T-helper 2 cell treated with Interferon-gamma antibody and Interleukin-4, amounts not matched to agents 5 μg/mL and 100 μg/mL, for 36 hours (primary cell): ENCODE measurements around the gene GRIK4.

Source experiments
- DNase-seq: peaks from one replicate; pipeline ENCODE4 v3.0.0; 2021; ENCODE audit warnings: low spot score
- H3K27ac Mint-ChIP-seq: one replicate; pipeline ENCODE4 v1.8.0; 2021; ENCODE audit warnings: mild to moderate bottlenecking, mixed read lengths
- H3K27me3 Mint-ChIP-seq: one replicate; pipeline ENCODE4 v1.8.0; 2021; ENCODE audit warnings: low read depth, mixed read lengths
- H3K36me3 Mint-ChIP-seq: one replicate; pipeline ENCODE4 v1.8.0; 2021; ENCODE audit warnings: low read depth, mixed read lengths
- H3K4me1 Mint-ChIP-seq: one replicate; pipeline ENCODE4 v1.8.0; 2021; ENCODE audit warnings: low read depth, mixed read lengths
- H3K4me3 Mint-ChIP-seq: one replicate; pipeline ENCODE4 v1.8.0; 2022; ENCODE audit warnings: mild to moderate bottlenecking, moderate library complexity, mixed read lengths
- H3K9me3 Mint-ChIP-seq: one replicate; pipeline ENCODE4 v1.8.0; 2021; ENCODE audit warnings: mixed read lengths

The GRIK4 gene

DNA sequence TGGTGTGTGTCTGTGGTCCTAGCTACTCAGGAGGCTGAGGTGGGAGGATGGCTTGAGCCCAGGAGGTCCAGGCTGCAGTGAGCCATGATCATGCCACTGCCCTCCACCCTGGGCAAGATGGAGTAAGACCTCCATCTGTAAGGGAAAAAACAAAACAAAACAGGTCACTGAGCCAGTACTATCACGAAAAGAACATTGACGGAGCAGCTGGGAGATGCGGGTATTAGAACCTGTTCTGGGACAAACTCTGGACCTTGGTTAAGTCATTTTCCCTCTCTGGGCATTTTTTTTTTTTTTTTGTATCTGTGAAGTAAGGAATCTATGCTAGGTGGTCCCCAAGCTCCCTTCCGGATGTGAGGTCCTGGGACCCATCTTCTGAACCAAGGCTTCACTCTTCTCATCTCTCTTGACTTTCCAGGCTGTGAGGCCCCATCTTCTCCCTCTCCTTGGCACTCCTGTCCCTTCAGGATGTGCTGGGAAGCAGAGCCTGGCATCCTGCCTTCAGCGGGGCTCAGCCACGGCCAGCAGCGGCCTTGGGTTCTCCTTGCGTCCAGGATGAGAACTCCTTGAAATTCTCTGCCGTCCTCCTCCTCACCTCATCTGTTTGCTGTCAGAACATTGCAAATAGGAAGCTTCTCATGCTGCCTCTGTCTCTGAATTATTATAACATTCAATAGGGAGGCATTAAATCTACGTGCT, 130.8 kb downstream of the GRIK4 start:
- DNase-seq, result no peak
- Mint-ChIP-seq H3K36me3 (no peaks in the 10 kb centered on the region), H3K27me3 (no peaks in the 10 kb centered on the region), H3K27ac (no peak overlapping the region), H3K9me3 (no peaks in the 10 kb centered on the region), H3K4me1 (no peaks in the 10 kb centered on the region), H3K4me3 (no peak overlapping the region)

DNA sequence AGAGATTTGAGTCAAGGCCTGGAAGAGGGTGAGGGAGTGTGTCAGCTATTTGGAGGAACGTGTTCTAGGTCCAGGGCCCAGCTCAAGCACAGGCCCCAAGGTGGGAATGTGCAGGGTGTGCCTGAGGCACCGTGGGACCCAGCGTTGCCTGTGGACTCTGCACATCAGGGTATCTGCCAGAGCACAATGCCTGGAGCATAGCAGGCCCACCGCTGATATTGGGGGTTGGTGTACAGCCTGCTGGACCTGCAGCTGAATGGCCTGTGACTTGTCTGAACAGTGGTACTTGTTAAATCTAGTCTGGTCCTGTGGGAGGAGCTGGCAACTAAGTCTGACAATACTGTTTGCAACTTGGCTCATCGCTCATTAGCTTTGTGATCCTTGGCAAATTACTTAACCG, 131.7 kb downstream of the GRIK4 start:
- H3K4me3 Mint-ChIP-seq, result no peak overlapping the region
- H3K27me3 Mint-ChIP-seq, result no peaks in the 10 kb centered on the region
- H3K36me3 Mint-ChIP-seq, result no peaks in the 10 kb centered on the region
- H3K4me1 Mint-ChIP-seq, result no peaks in the 10 kb centered on the region
- no peak for DNase-seq
- no peaks in the 10 kb centered on the region for H3K9me3 Mint-ChIP-seq
- H3K27ac Mint-ChIP-seq, result no peak overlapping the region

DNA sequence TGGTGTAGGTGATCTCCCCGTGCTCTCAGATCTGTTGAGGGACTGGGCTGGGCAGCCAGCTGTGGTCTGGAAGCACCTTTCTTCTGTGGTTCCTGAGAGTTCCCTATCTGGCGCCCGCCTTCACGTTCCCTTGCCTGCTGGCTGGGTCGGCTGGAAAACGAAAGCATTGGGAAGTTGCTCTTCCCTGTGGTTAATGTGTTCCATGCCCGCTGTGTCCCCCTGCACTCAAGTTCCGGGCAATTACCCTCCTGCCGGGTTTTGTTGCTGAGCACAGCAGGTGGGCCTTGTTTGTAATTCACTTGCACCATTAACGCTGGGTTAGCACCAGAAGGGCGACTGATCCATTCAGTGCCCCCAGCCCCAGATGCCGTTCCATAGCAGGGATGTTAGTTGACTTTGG, 134.1 kb downstream of the GRIK4 start:
- H3K27me3 Mint-ChIP-seq, result no peaks in the 10 kb centered on the region
- H3K4me1 Mint-ChIP-seq, result no peaks in the 10 kb centered on the region
- no peak overlapping the region for H3K4me3 Mint-ChIP-seq
- no peaks in the 10 kb centered on the region for H3K9me3 Mint-ChIP-seq
- no peak overlapping the region for H3K27ac Mint-ChIP-seq
- no peaks in the 10 kb centered on the region for H3K36me3 Mint-ChIP-seq
- DNase-seq, result no peak

DNA sequence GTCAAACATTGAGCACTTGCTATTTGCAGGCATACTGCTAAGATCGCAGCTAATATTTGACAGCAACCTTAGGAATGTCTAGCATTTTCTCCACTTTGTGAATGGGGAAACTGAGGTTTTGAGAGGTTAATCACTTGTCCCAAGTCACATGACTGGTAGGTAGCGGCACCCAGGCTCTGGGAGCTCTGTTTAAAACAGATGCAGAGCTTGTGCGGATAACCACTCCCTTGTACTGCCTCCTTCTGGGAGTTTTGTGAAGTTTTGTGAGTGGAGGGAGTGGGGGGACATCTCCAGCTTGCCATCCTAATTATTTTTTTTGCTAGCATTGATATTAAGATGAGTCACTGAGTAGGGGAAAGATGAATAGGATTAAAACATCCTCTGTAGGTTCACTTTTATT, 134.7 kb downstream of the GRIK4 start:
- H3K36me3 Mint-ChIP-seq, result no peaks in the 10 kb centered on the region
- no peak for DNase-seq
- no peaks in the 10 kb centered on the region for H3K4me1 Mint-ChIP-seq
- no peak overlapping the region for H3K4me3 Mint-ChIP-seq
- H3K27me3 Mint-ChIP-seq, result no peaks in the 10 kb centered on the region
- no peaks in the 10 kb centered on the region for H3K9me3 Mint-ChIP-seq
- no peak overlapping the region for H3K27ac Mint-ChIP-seq

GRCh38 chr11:120647681-120648080, 136.1 kb downstream of the GRIK4 start:
- DNase-seq, result no peak
- H3K4me3 Mint-ChIP-seq, result no peak overlapping the region
- no peaks in the 10 kb centered on the region for H3K9me3 Mint-ChIP-seq
- no peaks in the 10 kb centered on the region for H3K4me1 Mint-ChIP-seq
- no peak overlapping the region for H3K27ac Mint-ChIP-seq
- no peaks in the 10 kb centered on the region for H3K27me3 Mint-ChIP-seq
- H3K36me3 Mint-ChIP-seq, result no peaks in the 10 kb centered on the region

GRCh38 chr11:120648771-120649170, 137.2 kb downstream of the GRIK4 start:
- no peak for DNase-seq
- no peaks in the 10 kb centered on the region for H3K27me3 Mint-ChIP-seq
- H3K9me3 Mint-ChIP-seq, result no peaks in the 10 kb centered on the region

DNA sequence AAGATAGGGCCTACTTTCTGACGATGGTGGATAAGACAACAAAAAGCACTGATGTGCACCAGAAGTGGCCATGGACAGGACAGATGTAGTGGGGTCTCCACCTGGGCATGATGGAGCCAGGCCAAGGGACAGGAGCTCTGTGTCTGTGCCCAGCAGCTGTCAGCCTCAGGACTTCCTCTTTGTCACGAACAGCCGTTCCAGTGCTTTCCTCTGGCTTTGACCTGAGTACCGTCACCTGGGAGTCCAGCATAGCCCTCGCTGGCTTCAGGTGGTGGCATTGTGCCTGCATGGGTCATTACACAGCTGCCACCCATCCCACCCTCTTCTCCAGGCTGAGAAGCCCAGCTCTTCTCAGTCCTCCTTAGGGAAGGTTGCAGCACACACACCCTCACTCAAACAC, 137.8 kb downstream of the GRIK4 start:
- Mint-ChIP-seq H3K27ac (no peak overlapping the region), H3K4me1 (no peaks in the 10 kb centered on the region), H3K9me3 (no peaks in the 10 kb centered on the region), H3K4me3 (no peak overlapping the region), H3K36me3 (no peaks in the 10 kb centered on the region), H3K27me3 (no peaks in the 10 kb centered on the region)
- no peak for DNase-seq

More at GRCh38 chr11:120648771-120649170, 137.2 kb downstream of the GRIK4 start:
- Mint-ChIP-seq H3K4me1 (no peaks in the 10 kb centered on the region), H3K4me3 (no peak overlapping the region), H3K27ac (no peak overlapping the region), H3K36me3 (no peaks in the 10 kb centered on the region)

GRCh38 chr11:120651396-120651795, 139.8 kb downstream of the GRIK4 start:
- Mint-ChIP-seq H3K27me3 (no peaks in the 10 kb centered on the region), H3K4me1 (no peaks in the 10 kb centered on the region), H3K27ac (no peak overlapping the region), H3K4me3 (no peak overlapping the region), H3K9me3 (no peaks in the 10 kb centered on the region), H3K36me3 (no peaks in the 10 kb centered on the region)
- DNase-seq, result no peak

- Mint-ChIP-seq H3K4me1 (no peaks in the 10 kb centered on the region), H3K27me3 (no peaks in the 10 kb centered on the region), H3K9me3 (no peaks in the 10 kb centered on the region), H3K36me3 (no peaks in the 10 kb centered on the region), H3K4me3 (no peak overlapping the region), H3K27ac (no peak overlapping the region)
- no peak for DNase-seq
Measured at GRCh38 chr11:120651836-120652235, 140.3 kb downstream of the GRIK4 start.

DNA sequence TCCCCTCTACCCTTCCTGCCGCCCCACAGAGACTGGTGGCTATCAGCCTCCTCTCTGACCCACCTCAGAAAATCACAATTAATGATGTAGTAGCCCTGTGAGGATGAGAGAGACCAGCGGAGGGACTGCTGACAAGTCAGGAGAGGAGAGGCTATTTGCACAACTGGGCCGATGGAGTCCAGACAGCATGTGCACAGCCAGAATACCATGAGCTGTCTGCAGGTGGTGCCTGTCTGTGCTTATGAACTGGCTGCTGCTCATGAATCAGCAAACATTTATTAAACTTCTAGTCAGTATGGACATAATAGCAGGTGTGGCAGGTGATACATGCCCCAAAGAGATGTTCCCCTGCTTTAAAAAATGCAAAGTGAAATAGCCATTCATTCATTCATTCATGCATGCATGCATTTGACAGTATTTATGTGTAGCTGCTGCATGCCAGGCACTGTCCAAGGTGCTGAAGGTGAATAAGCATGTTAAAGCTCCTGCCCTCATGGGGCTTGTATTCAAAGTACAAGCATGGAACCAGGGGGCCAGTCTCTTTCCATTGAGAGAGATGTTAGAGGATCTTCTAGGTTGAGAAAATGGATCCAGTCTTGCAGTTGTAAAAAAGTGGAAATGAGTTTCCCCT, 141.3 kb downstream of the GRIK4 start:
- H3K36me3 Mint-ChIP-seq, result no peaks in the 10 kb centered on the region
- no peaks in the 10 kb centered on the region for H3K4me1 Mint-ChIP-seq
- no peaks in the 10 kb centered on the region for H3K9me3 Mint-ChIP-seq
- H3K27me3 Mint-ChIP-seq, result no peaks in the 10 kb centered on the region
- no peak overlapping the region for H3K4me3 Mint-ChIP-seq
- no peak overlapping the region for H3K27ac Mint-ChIP-seq
- DNase-seq, result no peak

DNA sequence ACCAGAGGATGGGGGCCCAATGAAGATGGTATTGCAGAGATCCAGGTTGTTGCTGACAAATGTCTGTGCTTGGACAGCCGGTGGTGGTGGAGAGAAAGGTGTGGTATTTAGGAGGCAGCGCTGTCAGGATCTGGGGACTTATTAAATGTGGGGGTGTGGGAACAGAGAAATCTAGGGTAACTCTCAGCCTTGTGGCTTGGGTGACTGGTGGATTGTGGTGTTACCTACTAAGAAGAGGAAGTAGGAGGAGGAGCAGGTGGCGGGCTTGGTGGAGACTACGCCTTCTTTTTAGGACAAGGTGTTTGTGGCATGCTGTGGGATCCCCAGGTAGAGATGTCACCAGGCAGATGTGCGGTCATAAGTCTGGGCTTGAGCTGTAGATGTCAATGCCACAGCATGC, 144.0 kb downstream of the GRIK4 start:
- H3K9me3 Mint-ChIP-seq, result no peaks in the 10 kb centered on the region
- no peaks in the 10 kb centered on the region for H3K27me3 Mint-ChIP-seq
- no peaks in the 10 kb centered on the region for H3K4me1 Mint-ChIP-seq
- no peak overlapping the region for H3K4me3 Mint-ChIP-seq
- DNase-seq, result no peak
- H3K27ac Mint-ChIP-seq, result no peak overlapping the region
- no peaks in the 10 kb centered on the region for H3K36me3 Mint-ChIP-seq

DNA sequence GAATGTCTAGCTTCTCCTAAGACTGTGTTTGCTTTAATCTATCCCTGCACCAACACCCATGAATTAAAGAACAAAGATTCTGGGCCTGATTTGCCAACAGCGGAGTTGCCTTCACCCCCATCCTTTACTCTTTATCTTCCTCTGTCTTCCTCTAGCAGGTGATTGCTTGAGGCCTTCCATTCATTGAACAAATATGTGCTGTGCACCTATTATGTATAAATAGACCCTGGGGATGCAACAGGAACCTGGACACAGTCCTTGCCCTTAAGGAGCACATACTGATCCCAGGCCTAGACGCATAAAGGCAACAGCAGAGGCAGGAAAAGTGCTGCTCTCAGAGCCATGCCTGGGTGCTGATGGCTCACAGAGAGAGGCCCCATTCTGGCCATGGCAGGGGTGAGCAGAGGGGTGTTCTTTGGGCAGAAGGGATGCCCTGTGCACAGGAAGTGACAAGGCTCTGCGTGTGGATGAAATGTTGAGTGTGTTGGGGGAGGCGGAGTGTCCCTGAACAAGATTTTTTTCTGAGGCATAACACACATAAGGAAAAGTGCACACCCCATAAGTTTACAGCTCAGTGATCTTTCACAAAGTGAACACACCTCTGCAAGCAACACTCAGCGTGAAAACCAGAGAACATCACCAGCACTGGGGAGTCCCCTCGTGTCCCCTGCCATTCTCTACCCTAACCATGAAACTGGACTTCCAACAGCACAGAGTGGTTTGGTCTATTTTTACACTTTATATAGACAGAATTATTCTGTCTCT, 145.9 kb downstream of the GRIK4 start:
- no peak overlapping the region for H3K4me3 Mint-ChIP-seq
- no peak overlapping the region for H3K27ac Mint-ChIP-seq
- no peaks in the 10 kb centered on the region for H3K27me3 Mint-ChIP-seq
- H3K36me3 Mint-ChIP-seq, result no peaks in the 10 kb centered on the region
- H3K9me3 Mint-ChIP-seq, result no peaks in the 10 kb centered on the region
- H3K4me1 Mint-ChIP-seq, result no peaks in the 10 kb centered on the region
- no peak for DNase-seq

DNA sequence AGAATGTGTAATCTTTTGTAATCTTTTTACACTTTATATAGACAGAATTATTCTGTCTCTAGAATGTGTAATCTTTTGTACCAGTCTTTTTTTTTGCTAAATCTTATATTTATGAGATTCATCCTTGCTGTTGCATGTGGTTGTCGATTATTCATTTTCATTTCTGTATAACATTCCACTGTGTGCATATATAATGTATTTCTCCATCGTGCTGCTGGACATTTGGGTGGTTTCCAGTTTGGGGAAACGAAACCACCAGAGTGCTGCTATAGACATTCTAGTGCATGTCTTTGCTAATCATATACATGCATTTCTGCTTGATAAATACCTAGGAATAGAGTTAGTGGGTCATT, 146.5 kb downstream of the GRIK4 start:
- DNase-seq, result no peak
- Mint-ChIP-seq H3K4me3 (no peak overlapping the region), H3K27ac (no peak overlapping the region), H3K9me3 (no peaks in the 10 kb centered on the region), H3K27me3 (no peaks in the 10 kb centered on the region), H3K36me3 (no peaks in the 10 kb centered on the region), H3K4me1 (no peaks in the 10 kb centered on the region)

DNA sequence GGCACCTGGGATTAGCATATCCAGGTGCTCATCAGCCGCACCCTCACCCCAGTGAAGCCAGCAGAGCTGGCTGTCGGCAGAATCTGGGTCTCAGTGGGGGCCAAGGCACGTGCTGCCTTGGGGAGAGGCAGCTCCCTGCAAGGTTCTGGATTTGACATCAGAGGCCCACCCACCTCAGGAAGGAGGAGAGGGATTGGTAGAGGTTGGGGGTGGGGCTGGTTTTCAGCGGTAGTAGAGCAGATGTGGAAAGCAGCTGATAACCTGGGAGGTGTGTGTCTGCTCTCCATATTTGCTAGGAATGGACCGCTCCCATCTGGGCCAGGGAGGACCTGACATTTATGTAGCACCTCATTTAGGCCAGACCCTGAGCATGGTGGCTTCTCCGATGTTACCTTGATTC, 147.5 kb downstream of the GRIK4 start:
- no peaks in the 10 kb centered on the region for H3K27me3 Mint-ChIP-seq
- H3K27ac Mint-ChIP-seq, result no peak overlapping the region
- H3K9me3 Mint-ChIP-seq, result no peaks in the 10 kb centered on the region

More for the DNA sequence above, 147.5 kb downstream of the GRIK4 start:
- H3K4me1 Mint-ChIP-seq, result no peaks in the 10 kb centered on the region
- no peak for DNase-seq
- H3K4me3 Mint-ChIP-seq, result no peak overlapping the region
- no peaks in the 10 kb centered on the region for H3K36me3 Mint-ChIP-seq
